GM23338 (cell line): ENCODE results near the gene TTC12. TPM values are rescaled to one million over a fixed set of nuclear protein-coding genes. Genes with fewer than 3 reads are reported as not detected.

Source experiments
- ATAC-seq: fragments of 200-7000 bp; cut with Tn5 transposase; 3 replicates; pipeline ENCODE4 v1.9.1; 2020
- DNase-seq: peaks from one replicate; pipeline ENCODE4 v3.0.0-alpha.2; 2015; ENCODE audit warnings: low spot score
- H2AFZ ChIP-seq: fragments of 200-600 bp; sonication (generic); 2 replicates; pipeline ENCODE4 v1.8.0; 2016; ENCODE audit warnings: antibody characterized with exemption, mild to moderate bottlenecking, moderate library complexity
- H3F3A ChIP-seq: fragments of 200-600 bp; sonication (generic); replicated peaks from 2 replicates; pipeline ENCODE4 v1.8.0; 2017; ENCODE audit warnings: antibody characterized with exemption, mixed run types, low read depth
- H3K27ac ChIP-seq: fragments of 200-600 bp; sonication (generic); 2 replicates; pipeline ENCODE4 v1.6.1; 2016; ENCODE audit warnings: low read depth
- H3K27me3 ChIP-seq: fragments of 200-600 bp; sonication (generic); 2 replicates; pipeline ENCODE4 v1.8.0; 2016; ENCODE audit warnings: mild to moderate bottlenecking, mixed run types, moderate library complexity; ENCODE audit not compliant: insufficient read depth
- H3K36me3 ChIP-seq: fragments of 200-600 bp; sonication (generic); 2 replicates; pipeline ENCODE4 v1.8.0; 2016; ENCODE audit warnings: mild to moderate bottlenecking; ENCODE audit not compliant: insufficient read depth
- H3K4me1 ChIP-seq: fragments of 200-600 bp; sonication (generic); 2 replicates; pipeline ENCODE4 v1.8.0; 2016; ENCODE audit warnings: mild to moderate bottlenecking, moderate library complexity; ENCODE audit not compliant: insufficient read depth
- H3K4me2 ChIP-seq: fragments of 200-600 bp; sonication (generic); 2 replicates; pipeline ENCODE4 v1.7.1; 2017; ENCODE audit warnings: mixed run types
- H3K4me3 ChIP-seq: fragments of 200-600 bp; sonication (generic); 2 replicates; pipeline ENCODE4 v1.6.1; 2016; ENCODE audit warnings: mixed run types
- H3K79me2 ChIP-seq: fragments of 200-600 bp; sonication (generic); replicated peaks from 2 replicates; pipeline ENCODE4 v1.8.0; 2017; ENCODE audit warnings: mild to moderate bottlenecking; ENCODE audit not compliant: insufficient read depth
- H3K9me2 ChIP-seq: fragments of 200-600 bp; sonication (generic); 2 replicates; pipeline ENCODE4 v1.8.0; 2017; ENCODE audit not compliant: insufficient read depth
- H4K20me1 ChIP-seq: fragments of 200-600 bp; sonication (generic); replicated peaks from 2 replicates; pipeline ENCODE4 v1.8.0; 2017; ENCODE audit warnings: mild to moderate bottlenecking; ENCODE audit not compliant: insufficient read depth
- H3K27ac Mint-ChIP-seq: 2 replicates; pipeline ENCODE4 v1.8.0; 2020; ENCODE audit warnings: inconsistent platforms, mild to moderate bottlenecking, moderate library complexity, mixed read lengths
- H3K27me3 Mint-ChIP-seq: 3 replicates; pipeline ENCODE4 v1.8.0; 2022; ENCODE audit warnings: low read depth, mild to moderate bottlenecking, moderate library complexity, mixed read lengths, inconsistent platforms; ENCODE audit not compliant: insufficient read depth, poor library complexity
- H3K36me3 Mint-ChIP-seq: 3 replicates; pipeline ENCODE4 v1.8.0; 2021; ENCODE audit warnings: low read depth, mild to moderate bottlenecking, inconsistent platforms, moderate library complexity, mixed read lengths
- H3K4me1 Mint-ChIP-seq: 3 replicates; pipeline ENCODE4 v1.8.0; 2020; ENCODE audit warnings: mild to moderate bottlenecking, inconsistent platforms, mixed read lengths
- H3K4me3 Mint-ChIP-seq: 3 replicates; pipeline ENCODE4 v1.8.0; 2021; ENCODE audit warnings: moderate library complexity, mild to moderate bottlenecking, inconsistent platforms, mixed read lengths
- H3K9me3 Mint-ChIP-seq: 3 replicates; pipeline ENCODE4 v1.8.0; 2020; ENCODE audit warnings: moderate library complexity, mild to moderate bottlenecking, inconsistent platforms, mixed read lengths
- CREB1 ChIP-seq: fragments of 250-450 bp; sonication (Bioruptor Pico); IDR thresholded peaks from 2 replicates; pipeline ENCODE4 v1.5.0; 2020; ENCODE audit warnings: low read depth, mild to moderate bottlenecking, moderate library complexity
- EZH2 ChIP-seq: fragments of 200-600 bp; sonication (generic); IDR thresholded peaks from one replicate; pipeline ENCODE4 v1.8.0; 2017; ENCODE audit warnings: antibody characterized with exemption, mild to moderate bottlenecking, low read depth; ENCODE audit not compliant: unreplicated experiment
- EZH2phosphoT487 ChIP-seq: fragments of 200-600 bp; sonication (generic); IDR thresholded peaks from one replicate; pipeline ENCODE4 v1.8.1; 2018; ENCODE audit warnings: antibody characterized with exemption; ENCODE audit not compliant: unreplicated experiment
- JUNB ChIP-seq: IDR thresholded peaks from one replicate; pipeline ENCODE4 v1.6.1; 2016; ENCODE audit warnings: antibody characterized with exemption; ENCODE audit not compliant: unreplicated experiment
- NANOG ChIP-seq: IDR thresholded peaks from 2 replicates; pipeline ENCODE4 v1.6.1; 2016; ENCODE audit warnings: antibody characterized with exemption, borderline replicate concordance
- POLR2AphosphoS5 ChIP-seq: IDR thresholded peaks from 2 replicates; pipeline ENCODE4 v1.6.1; 2016; ENCODE audit warnings: antibody characterized with exemption, low read depth
- ZNF114 ChIP-seq: fragments of 250-450 bp; sonication (Bioruptor Pico); IDR thresholded peaks from 2 replicates; pipeline ENCODE4 v1.5.0; 2020; ENCODE audit warnings: mild to moderate bottlenecking, moderate library complexity
- ZNF331 ChIP-seq: fragments of 250-450 bp; sonication (Bioruptor Pico); IDR thresholded peaks from 2 replicates; pipeline ENCODE4 v1.5.0; 2020; ENCODE audit warnings: low read depth, mild to moderate bottlenecking, moderate library complexity
- polyA plus RNA-seq: library from polyadenylated mRNA; unstranded; fragments of >200 nt; fragmentation: Nextera tagmentation; extraction: Ambion mirVana; gene quantifications from 2 replicates; pipeline ENCODE4 v1.2.1, GENCODE V29; 2016
- total RNA-seq: library from RNA; depleted of rRNA; stranded (reverse); fragments of >200 nt; shearing (Covaris generic); gene quantifications from 2 replicates; pipeline ENCODE4 v1.2.3, GENCODE V29; 2014
- TF ChIP-seq, protein P1 (sequence below): IDR thresholded peaks from 2 replicates; pipeline ENCODE4 v1.6.1; 2016; ENCODE audit warnings: antibody characterized with exemption
- TF ChIP-seq, protein P2 (sequence below): fragments of 250-450 bp; sonication (Bioruptor Pico); IDR thresholded peaks from 2 replicates; pipeline ENCODE4 v1.5.0; 2020; ENCODE audit warnings: mild to moderate bottlenecking, moderate library complexity
- TF ChIP-seq, protein P3 (sequence below), 2 experiments: fragments of 200-600 bp in 1 of 2; sonication (generic) in 1 of 2; conservative IDR thresholded peaks; 2 replicates each; pipeline versions ENCODE4 v1.5.1 to v1.6.1; 2016 to 2017; ENCODE audit warnings: antibody characterized with exemption in 2 of 2, low read depth in 2 of 2, mild to moderate bottlenecking in 2 of 2, moderate library complexity in 1 of 2

The TTC12 gene
- total and polyA plus RNA-seq, 2 experiments from 2014 or later: 3.4 to 12.5 TPM

DNA sequence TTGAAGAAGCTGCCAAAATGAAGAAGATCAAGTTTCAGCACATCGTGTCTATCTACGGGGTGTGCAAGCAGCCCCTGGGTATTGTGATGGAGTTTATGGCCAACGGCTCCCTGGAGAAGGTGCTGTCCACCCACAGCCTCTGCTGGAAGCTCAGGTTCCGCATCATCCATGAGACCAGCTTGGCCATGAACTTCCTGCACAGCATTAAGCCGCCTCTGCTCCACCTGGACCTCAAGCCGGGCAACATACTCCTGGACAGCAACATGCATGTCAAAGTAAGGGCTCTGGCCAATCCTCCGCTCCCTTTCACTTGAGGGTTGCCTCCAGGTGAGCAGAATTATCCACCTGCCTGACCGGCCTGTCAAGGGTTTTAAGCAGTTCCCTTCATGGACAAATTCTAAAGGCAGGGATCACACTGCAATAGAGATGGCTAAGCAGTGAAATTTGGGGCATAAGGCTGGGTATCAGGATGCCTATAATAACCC lies 79.2 kb downstream of the TTC12 start:
- no peak for ATAC-seq
- DNase-seq: no peak
- no peaks in the 10 kb centered on the region for H3K79me2 ChIP-seq
- no peaks in the 10 kb centered on the region for H3K27me3 ChIP-seq
- peaks cover 13% of the 10 kb centered on the region; the same call in 1 of the 2 replicates for H3K9me2 ChIP-seq
- no peak overlapping the region for H3K27ac ChIP-seq
- no peaks in the 10 kb centered on the region; the same call in 1 of the 2 replicates for H3K4me1 ChIP-seq
- no peaks in the 10 kb centered on the region for H3K36me3 ChIP-seq
- peaks cover 5% of the 10 kb centered on the region for H3K27me3 Mint-ChIP-seq
- H3F3A ChIP-seq: no peaks in the 10 kb centered on the region
- H3K4me1 Mint-ChIP-seq: no peaks in the 10 kb centered on the region
- H3K4me2 ChIP-seq: no peak overlapping the region
- no peak overlapping the region for H3K4me3 Mint-ChIP-seq
- H3K36me3 Mint-ChIP-seq: no peaks in the 10 kb centered on the region
- TF ChIP-seq ZNF114 (CRISPR knock-in tag): no peak
- TF ChIP-seq POLR2AphosphoS5: no peak
- TF ChIP-seq EZH2: no peak
- no peak for TF ChIP-seq JUNB
- TF ChIP-seq, protein P1, sequence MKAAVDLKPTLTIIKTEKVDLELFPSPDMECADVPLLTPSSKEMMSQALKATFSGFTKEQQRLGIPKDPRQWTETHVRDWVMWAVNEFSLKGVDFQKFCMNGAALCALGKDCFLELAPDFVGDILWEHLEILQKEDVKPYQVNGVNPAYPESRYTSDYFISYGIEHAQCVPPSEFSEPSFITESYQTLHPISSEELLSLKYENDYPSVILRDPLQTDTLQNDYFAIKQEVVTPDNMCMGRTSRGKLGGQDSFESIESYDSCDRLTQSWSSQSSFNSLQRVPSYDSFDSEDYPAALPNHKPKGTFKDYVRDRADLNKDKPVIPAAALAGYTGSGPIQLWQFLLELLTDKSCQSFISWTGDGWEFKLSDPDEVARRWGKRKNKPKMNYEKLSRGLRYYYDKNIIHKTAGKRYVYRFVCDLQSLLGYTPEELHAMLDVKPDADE: no peak
- TF ChIP-seq CREB1 (CRISPR knock-in tag): no peak
- no peak for TF ChIP-seq EZH2phosphoT487
- no peak for TF ChIP-seq NANOG
- TF ChIP-seq, protein P2, sequence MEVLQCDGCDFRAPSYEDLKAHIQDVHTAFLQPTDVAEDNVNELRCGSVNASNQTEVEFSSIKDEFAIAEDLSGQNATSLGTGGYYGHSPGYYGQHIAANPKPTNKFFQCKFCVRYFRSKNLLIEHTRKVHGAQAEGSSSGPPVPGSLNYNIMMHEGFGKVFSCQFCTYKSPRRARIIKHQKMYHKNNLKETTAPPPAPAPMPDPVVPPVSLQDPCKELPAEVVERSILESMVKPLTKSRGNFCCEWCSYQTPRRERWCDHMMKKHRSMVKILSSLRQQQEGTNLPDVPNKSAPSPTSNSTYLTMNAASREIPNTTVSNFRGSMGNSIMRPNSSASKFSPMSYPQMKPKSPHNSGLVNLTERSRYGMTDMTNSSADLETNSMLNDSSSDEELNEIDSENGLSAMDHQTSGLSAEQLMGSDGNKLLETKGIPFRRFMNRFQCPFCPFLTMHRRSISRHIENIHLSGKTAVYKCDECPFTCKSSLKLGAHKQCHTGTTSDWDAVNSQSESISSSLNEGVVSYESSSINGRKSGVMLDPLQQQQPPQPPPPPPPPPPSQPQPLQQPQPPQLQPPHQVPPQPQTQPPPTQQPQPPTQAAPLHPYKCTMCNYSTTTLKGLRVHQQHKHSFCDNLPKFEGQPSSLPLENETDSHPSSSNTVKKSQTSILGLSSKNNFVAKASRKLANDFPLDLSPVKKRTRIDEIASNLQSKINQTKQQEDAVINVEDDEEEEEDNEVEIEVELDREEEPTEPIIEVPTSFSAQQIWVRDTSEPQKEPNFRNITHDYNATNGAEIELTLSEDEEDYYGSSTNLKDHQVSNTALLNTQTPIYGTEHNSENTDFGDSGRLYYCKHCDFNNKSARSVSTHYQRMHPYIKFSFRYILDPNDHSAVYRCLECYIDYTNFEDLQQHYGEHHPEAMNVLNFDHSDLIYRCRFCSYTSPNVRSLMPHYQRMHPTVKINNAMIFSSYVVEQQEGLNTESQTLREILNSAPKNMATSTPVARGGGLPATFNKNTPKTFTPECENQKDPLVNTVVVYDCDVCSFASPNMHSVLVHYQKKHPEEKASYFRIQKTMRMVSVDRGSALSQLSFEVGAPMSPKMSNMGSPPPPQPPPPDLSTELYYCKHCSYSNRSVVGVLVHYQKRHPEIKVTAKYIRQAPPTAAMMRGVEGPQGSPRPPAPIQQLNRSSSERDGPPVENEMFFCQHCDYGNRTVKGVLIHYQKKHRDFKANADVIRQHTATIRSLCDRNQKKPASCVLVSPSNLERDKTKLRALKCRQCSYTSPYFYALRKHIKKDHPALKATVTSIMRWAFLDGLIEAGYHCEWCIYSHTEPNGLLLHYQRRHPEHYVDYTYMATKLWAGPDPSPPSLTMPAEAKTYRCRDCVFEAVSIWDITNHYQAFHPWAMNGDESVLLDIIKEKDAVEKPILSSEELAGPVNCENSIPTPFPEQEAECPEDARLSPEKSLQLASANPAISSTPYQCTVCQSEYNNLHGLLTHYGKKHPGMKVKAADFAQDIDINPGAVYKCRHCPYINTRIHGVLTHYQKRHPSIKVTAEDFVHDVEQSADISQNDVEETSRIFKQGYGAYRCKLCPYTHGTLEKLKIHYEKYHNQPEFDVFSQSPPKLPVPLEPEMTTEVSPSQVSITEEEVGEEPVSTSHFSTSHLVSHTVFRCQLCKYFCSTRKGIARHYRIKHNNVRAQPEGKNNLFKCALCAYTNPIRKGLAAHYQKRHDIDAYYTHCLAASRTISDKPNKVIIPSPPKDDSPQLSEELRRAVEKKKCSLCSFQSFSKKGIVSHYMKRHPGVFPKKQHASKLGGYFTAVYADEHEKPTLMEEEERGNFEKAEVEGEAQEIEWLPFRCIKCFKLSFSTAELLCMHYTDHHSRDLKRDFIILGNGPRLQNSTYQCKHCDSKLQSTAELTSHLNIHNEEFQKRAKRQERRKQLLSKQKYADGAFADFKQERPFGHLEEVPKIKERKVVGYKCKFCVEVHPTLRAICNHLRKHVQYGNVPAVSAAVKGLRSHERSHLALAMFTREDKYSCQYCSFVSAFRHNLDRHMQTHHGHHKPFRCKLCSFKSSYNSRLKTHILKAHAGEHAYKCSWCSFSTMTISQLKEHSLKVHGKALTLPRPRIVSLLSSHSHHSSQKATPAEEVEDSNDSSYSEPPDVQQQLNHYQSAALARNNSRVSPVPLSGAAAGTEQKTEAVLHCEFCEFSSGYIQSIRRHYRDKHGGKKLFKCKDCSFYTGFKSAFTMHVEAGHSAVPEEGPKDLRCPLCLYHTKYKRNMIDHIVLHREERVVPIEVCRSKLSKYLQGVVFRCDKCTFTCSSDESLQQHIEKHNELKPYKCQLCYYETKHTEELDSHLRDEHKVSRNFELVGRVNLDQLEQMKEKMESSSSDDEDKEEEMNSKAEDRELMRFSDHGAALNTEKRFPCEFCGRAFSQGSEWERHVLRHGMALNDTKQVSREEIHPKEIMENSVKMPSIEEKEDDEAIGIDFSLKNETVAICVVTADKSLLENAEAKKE: no peak
- no peak for TF ChIP-seq ZNF331
- TF ChIP-seq, protein P3, sequence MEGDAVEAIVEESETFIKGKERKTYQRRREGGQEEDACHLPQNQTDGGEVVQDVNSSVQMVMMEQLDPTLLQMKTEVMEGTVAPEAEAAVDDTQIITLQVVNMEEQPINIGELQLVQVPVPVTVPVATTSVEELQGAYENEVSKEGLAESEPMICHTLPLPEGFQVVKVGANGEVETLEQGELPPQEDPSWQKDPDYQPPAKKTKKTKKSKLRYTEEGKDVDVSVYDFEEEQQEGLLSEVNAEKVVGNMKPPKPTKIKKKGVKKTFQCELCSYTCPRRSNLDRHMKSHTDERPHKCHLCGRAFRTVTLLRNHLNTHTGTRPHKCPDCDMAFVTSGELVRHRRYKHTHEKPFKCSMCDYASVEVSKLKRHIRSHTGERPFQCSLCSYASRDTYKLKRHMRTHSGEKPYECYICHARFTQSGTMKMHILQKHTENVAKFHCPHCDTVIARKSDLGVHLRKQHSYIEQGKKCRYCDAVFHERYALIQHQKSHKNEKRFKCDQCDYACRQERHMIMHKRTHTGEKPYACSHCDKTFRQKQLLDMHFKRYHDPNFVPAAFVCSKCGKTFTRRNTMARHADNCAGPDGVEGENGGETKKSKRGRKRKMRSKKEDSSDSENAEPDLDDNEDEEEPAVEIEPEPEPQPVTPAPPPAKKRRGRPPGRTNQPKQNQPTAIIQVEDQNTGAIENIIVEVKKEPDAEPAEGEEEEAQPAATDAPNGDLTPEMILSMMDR (conservative IDR thresholded peaks at IDR 0.05; ENCODE audit: low read depth in 2 of 2): no peak
- H3K4me3 ChIP-seq: no peak overlapping the region
- no peak overlapping the region for H3K27ac Mint-ChIP-seq
- H3K9me3 Mint-ChIP-seq: no peaks in the 10 kb centered on the region
- H2AFZ ChIP-seq: no peak overlapping the region
- no peaks in the 10 kb centered on the region for H4K20me1 ChIP-seq
